CD4-positive, alpha-beta T cell treated with Interleukin-21 for 1 hour (primary cell): Measurements from ENCODE around the gene PLIN1.

Experiments
- DNase-seq: peaks from one replicate; pipeline ENCODE4 v3.0.0-alpha.2; 2020

PLIN1 gene

GRCh38 chr15:89670971-89671560, 8.1 kb downstream of the PLIN1 start:
- DNase-seq, result no peak

GRCh38 chr15:89669941-89670340, 9.2 kb downstream of the PLIN1 start:
- DNase-seq, result no peak

GRCh38 chr15:89669309-89669865, 9.8 kb downstream of the PLIN1 start:
- DNase-seq, result no peak

GRCh38 chr15:89668171-89668570, 11.0 kb downstream of the PLIN1 start:
- DNase-seq, result no peak

GRCh38 chr15:89667706-89667960, 11.5 kb downstream of the PLIN1 start:
- no peak for DNase-seq

- DNase-seq, result no peak
Measured at GRCh38 chr15:89666858-89667705, 12.1 kb downstream of the PLIN1 start.

- no peak for DNase-seq
Measured at GRCh38 chr15:89666184-89666857, 12.8 kb downstream of the PLIN1 start.

GRCh38 chr15:89665449-89666181, 13.6 kb downstream of the PLIN1 start:
- no peak for DNase-seq

- no peak for DNase-seq
Measured at GRCh38 chr15:89664441-89665350, 14.5 kb downstream of the PLIN1 start.

GRCh38 chr15:89662893-89663626, 16.1 kb downstream of the PLIN1 start:
- no peak for DNase-seq

GRCh38 chr15:89660556-89660955, 18.6 kb downstream of the PLIN1 start:
- DNase-seq, result no peak

GRCh38 chr15:89659295-89659694, 19.9 kb downstream of the PLIN1 start:
- DNase-seq, result no peak

- DNase-seq, result no peak
Measured at GRCh38 chr15:89657686-89658200, 21.4 kb downstream of the PLIN1 start.

- DNase-seq, result no peak
Measured at GRCh38 chr15:89656116-89656815, 22.9 kb downstream of the PLIN1 start.

GRCh38 chr15:89654847-89655805, 24.0 kb downstream of the PLIN1 start, which contains the start of gene KIF7:
KIF7 (minus strand) TSS chr15:89655467; CDS start chr15:89652930, 2,537 bp downstream.
- DNase-seq, result no peak

- DNase-seq, result no peak
Measured at GRCh38 chr15:89654301-89654761, 24.8 kb downstream of the PLIN1 start.

- no peak for DNase-seq
Measured at GRCh38 chr15:89653578-89653977, 25.6 kb downstream of the PLIN1 start.

- no peak for DNase-seq
Measured at GRCh38 chr15:89652666-89653065, 26.5 kb downstream of the PLIN1 start.

GRCh38 chr15:89652131-89652530, 27.0 kb downstream of the PLIN1 start:
- no peak for DNase-seq
